Parathyroid adenoma (tissue), 2 donors: ENCODE measurements around the gene RSRC2.

Source experiments
- H2AFZ ChIP-seq: fragments of 300-600 bp; sonication (generic); one replicate; pipeline ENCODE4 v1.7.0; 2017; ENCODE audit warnings: antibody characterized with exemption, mild to moderate bottlenecking
- H3K27ac ChIP-seq: fragments of 300-600 bp; sonication (generic); one replicate; pipeline ENCODE4 v1.7.0; 2017
- H3K27me3 ChIP-seq: fragments of 300-600 bp; sonication (generic); one replicate; pipeline ENCODE4 v1.7.0; 2017; ENCODE audit warnings: low read length; ENCODE audit not compliant: control insufficient read depth, insufficient read depth
- H3K36me3 ChIP-seq: fragments of 300-600 bp; sonication (generic); one replicate; pipeline ENCODE4 v1.7.0; 2017; ENCODE audit warnings: low read length; ENCODE audit not compliant: control insufficient read depth, insufficient read depth
- H3K4me1 ChIP-seq: fragments of 300-600 bp; sonication (generic); one replicate; pipeline ENCODE4 v1.7.0; 2017; ENCODE audit warnings: control low read depth
- H3K4me2 ChIP-seq: fragments of 300-600 bp; sonication (generic); one replicate; pipeline ENCODE4 v1.7.0; 2017; ENCODE audit warnings: low read length
- H3K4me3 ChIP-seq: fragments of 300-600 bp; sonication (generic); one replicate; pipeline ENCODE4 v1.7.0; 2017; ENCODE audit warnings: low read depth, low read length
- H3K79me2 ChIP-seq: fragments of 300-600 bp; sonication (generic); one replicate; pipeline ENCODE4 v1.7.0; 2017; ENCODE audit warnings: control low read depth
- H3K9ac ChIP-seq: fragments of 300-600 bp; sonication (generic); one replicate; pipeline ENCODE4 v1.7.0; 2017; ENCODE audit warnings: mild to moderate bottlenecking
- H3K9me3 ChIP-seq: fragments of 300-600 bp; sonication (generic); one replicate; pipeline ENCODE4 v1.7.0; 2017; ENCODE audit warnings: low read length; ENCODE audit not compliant: control insufficient read depth
- TF ChIP-seq, protein P1 (sequence below): fragments of 300-600 bp; sonication (generic); IDR thresholded peaks from one replicate; pipeline ENCODE4 v1.7.0; 2017; ENCODE audit warnings: antibody characterized with exemption, mild to moderate bottlenecking
- donor health status: primary hyperparathyroidism.

RSRC2 gene

DNA sequence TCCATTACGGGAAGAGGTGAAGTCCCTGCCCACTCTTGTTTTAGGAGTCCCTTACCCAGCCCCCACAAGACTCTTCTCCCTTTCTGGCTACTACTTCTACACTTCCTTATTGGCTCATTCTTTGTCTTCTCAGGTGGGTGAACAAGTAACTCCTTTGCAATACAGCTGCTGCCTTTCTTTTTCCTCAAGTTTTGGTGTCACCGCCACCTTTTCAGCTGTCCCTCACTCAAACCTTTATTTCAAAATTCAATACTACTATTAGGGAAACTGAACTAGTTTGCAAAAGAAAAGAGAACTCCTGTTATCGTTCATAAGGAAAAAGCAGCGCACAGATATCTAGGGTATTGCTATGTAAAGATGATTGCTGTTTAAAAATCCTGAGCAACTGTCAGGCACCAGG lies 6.1 kb downstream of the RSRC2 start:
- H3K4me2 ChIP-seq = no peak overlapping the region
- no peaks in the 10 kb centered on the region for H3K36me3 ChIP-seq
- H3K79me2 ChIP-seq = peaks cover 51% of the 10 kb centered on the region
- H2AFZ ChIP-seq = no peak overlapping the region
- H3K4me1 ChIP-seq = peaks cover 5% of the 10 kb centered on the region
- H3K27ac ChIP-seq = no peak overlapping the region
- H3K9ac ChIP-seq = no peak overlapping the region
- TF ChIP-seq, protein P1, sequence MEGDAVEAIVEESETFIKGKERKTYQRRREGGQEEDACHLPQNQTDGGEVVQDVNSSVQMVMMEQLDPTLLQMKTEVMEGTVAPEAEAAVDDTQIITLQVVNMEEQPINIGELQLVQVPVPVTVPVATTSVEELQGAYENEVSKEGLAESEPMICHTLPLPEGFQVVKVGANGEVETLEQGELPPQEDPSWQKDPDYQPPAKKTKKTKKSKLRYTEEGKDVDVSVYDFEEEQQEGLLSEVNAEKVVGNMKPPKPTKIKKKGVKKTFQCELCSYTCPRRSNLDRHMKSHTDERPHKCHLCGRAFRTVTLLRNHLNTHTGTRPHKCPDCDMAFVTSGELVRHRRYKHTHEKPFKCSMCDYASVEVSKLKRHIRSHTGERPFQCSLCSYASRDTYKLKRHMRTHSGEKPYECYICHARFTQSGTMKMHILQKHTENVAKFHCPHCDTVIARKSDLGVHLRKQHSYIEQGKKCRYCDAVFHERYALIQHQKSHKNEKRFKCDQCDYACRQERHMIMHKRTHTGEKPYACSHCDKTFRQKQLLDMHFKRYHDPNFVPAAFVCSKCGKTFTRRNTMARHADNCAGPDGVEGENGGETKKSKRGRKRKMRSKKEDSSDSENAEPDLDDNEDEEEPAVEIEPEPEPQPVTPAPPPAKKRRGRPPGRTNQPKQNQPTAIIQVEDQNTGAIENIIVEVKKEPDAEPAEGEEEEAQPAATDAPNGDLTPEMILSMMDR = no peak
- no peaks in the 10 kb centered on the region for H3K9me3 ChIP-seq
- no peak overlapping the region for H3K4me3 ChIP-seq
- H3K27me3 ChIP-seq = no peaks in the 10 kb centered on the region

DNA sequence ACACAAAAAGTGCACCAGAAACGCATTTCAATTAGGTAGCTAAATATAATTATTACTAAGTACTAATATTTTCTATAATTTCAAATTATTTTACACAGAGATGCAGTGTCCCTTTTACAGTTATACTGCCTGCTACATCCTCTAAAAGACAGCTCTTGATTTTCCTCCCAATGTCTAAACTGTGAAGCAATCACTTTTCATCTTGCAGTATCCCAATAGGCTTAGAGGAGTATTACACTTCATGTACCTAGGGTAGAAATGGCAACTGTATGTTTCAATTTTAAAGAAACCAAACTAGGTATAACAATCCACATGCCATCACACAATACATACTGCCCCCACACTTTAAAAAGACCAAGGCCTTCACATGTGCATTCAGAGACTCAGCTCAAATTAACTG lies 7.3 kb downstream of the RSRC2 start:
- TF ChIP-seq, protein P1 = no peak
- peaks cover 42% of the 10 kb centered on the region for H3K79me2 ChIP-seq
- H3K27ac ChIP-seq = no peak overlapping the region
- H3K4me3 ChIP-seq = no peak overlapping the region
- peaks cover 5% of the 10 kb centered on the region for H3K4me1 ChIP-seq
- H3K4me2 ChIP-seq = no peak overlapping the region
- no peak overlapping the region for H3K9ac ChIP-seq
- H3K9me3 ChIP-seq = no peaks in the 10 kb centered on the region
- H3K27me3 ChIP-seq = no peaks in the 10 kb centered on the region
- H2AFZ ChIP-seq = no peak overlapping the region
- H3K36me3 ChIP-seq = no peaks in the 10 kb centered on the region

DNA sequence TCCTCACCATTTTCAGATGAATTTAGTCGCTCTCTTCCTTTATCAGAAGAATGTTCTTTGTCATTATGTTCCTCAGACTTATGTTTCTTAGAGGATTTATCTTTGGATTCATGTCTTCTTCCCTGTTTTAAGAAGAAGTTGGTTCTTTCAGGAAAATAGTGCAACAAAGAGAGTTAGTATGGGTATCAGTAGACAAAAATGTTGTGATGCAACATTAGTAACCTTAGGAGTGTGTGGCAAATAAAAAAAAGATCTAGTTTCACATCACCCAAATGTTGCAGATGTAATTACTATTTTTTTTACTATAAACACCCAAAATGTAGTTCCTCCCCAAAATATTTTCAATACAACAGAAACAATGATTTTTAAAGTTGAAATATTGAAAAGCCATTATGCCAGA lies 7.8 kb downstream of the RSRC2 start:
- Histone ChIP-seq H3K4me3 (no peak overlapping the region), H3K4me2 (no peak overlapping the region), H3K36me3 (no peaks in the 10 kb centered on the region), H3K9me3 (no peaks in the 10 kb centered on the region), H3K9ac (no peak overlapping the region), H3K79me2 (peaks cover 37% of the 10 kb centered on the region), H3K27me3 (no peaks in the 10 kb centered on the region), H2AFZ (no peak overlapping the region), H3K27ac (no peak overlapping the region), H3K4me1 (peaks cover 5% of the 10 kb centered on the region)
- TF ChIP-seq, protein P1 = no peak

DNA sequence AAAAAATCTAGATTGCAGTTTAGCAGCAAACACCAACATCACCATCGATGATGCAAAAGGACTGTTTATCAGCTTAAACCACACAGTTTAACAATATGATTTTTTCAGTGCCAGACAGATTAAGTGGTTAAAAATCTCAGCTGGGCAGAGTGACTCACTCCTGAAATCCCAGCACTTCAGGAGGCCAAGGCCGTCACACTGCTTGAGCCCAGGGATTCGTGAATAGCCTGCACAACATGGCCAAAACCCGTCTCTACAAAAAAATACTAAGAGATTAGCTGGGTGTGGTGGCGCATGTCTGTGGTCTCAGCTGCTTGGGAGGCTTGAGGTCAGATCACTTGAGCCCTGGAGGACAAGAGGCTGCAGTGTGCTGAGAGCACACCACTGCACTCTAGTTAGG lies 8.9 kb downstream of the RSRC2 start:
- H2AFZ ChIP-seq = no peak overlapping the region
- H3K4me2 ChIP-seq = no peak overlapping the region
- no peaks in the 10 kb centered on the region for H3K36me3 ChIP-seq
- H3K79me2 ChIP-seq = peaks cover 30% of the 10 kb centered on the region
- H3K9ac ChIP-seq = no peak overlapping the region
- no peaks in the 10 kb centered on the region for H3K9me3 ChIP-seq
- H3K27ac ChIP-seq = no peak overlapping the region
- H3K27me3 ChIP-seq = no peaks in the 10 kb centered on the region
- TF ChIP-seq, protein P1 = no peak
- H3K4me1 ChIP-seq = no peaks in the 10 kb centered on the region
- H3K4me3 ChIP-seq = no peak overlapping the region

DNA sequence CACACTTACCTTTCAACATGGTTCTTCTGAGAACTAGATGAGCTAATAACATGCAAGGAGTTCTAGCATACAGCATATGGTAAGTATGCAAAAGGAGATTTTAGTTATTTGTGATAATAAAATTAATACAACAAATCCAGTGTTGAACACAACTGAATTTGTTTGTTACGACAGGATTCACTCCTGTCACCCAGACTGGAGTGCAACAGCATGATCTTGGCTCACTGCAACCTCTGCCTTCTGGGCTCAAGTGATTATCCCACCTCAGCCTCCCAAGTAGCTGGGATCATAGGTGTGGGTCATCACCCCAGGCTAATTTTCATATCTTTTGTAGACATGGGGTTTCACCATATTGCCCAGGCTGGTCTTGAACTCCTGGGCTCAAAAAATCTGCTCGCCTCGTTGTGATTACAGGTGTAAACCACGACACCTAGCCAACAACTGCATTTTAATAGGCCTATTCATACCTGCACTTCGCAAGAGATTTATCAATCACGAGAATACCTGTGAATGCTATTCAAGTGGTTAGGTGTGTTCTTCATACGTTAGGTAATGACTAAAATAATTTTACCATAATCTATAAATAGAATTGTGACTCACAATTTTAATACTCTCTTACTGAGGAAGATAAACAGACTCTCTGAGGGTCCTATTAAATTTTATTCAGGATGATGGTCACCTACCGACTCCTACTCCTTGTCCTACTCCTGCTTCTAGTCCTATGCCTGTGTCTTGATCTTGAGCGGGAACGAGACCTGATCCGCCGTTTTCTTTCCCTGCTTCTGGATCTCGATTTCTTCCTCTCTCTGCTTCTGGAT lies 10.0 kb downstream of the RSRC2 start:
- H3K36me3 ChIP-seq = no peaks in the 10 kb centered on the region

More for the DNA sequence above, 10.0 kb downstream of the RSRC2 start:
- no peaks in the 10 kb centered on the region for H3K27me3 ChIP-seq
- no peak overlapping the region for H3K9ac ChIP-seq
- H3K4me3 ChIP-seq = no peak overlapping the region
- no peaks in the 10 kb centered on the region for H3K4me1 ChIP-seq
- H3K9me3 ChIP-seq = no peaks in the 10 kb centered on the region
- H3K79me2 ChIP-seq = peaks cover 26% of the 10 kb centered on the region
- no peak overlapping the region for H3K4me2 ChIP-seq
- H3K27ac ChIP-seq = no peak overlapping the region
- TF ChIP-seq, protein P1 = no peak
- no peak overlapping the region for H2AFZ ChIP-seq
